Testis (tissue), 2 donors: ENCODE results near the gene PIEZO1.

Experiments
- POLR2A ChIP-seq: fragments of 450-650 bp; IDR thresholded peaks from one replicate; pipeline ENCODE4 v1.6.1; 2017; ENCODE audit warnings: antibody characterized with exemption, mild to moderate bottlenecking, moderate library complexity
- TF ChIP-seq, protein P1 (sequence below), 3 experiments: fragments of 450-650 bp in 2 of 3; fragments of 200-600 bp in 1 of 3; sonication (generic) in 1 of 3; IDR thresholded peaks; one replicate each; pipeline ENCODE4 v1.5.1; 2016 to 2019; ENCODE audit warnings: antibody characterized with exemption in 3 of 3, mild to moderate bottlenecking in 2 of 3, moderate library complexity in 1 of 3

GRCh38 chr16:88779406-88780141 is 5.4 kb downstream of the PIEZO1 start:
- TF ChIP-seq, protein P1, sequence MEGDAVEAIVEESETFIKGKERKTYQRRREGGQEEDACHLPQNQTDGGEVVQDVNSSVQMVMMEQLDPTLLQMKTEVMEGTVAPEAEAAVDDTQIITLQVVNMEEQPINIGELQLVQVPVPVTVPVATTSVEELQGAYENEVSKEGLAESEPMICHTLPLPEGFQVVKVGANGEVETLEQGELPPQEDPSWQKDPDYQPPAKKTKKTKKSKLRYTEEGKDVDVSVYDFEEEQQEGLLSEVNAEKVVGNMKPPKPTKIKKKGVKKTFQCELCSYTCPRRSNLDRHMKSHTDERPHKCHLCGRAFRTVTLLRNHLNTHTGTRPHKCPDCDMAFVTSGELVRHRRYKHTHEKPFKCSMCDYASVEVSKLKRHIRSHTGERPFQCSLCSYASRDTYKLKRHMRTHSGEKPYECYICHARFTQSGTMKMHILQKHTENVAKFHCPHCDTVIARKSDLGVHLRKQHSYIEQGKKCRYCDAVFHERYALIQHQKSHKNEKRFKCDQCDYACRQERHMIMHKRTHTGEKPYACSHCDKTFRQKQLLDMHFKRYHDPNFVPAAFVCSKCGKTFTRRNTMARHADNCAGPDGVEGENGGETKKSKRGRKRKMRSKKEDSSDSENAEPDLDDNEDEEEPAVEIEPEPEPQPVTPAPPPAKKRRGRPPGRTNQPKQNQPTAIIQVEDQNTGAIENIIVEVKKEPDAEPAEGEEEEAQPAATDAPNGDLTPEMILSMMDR (IDR thresholded peaks at IDR 0.05): no peak
- no peak for TF ChIP-seq POLR2A
